OCI-LY3 (cell line): Measurements from ENCODE around the gene ADM.

Experiments used
- CTCF ChIP-seq: fragments of 200-600, 300-600 bp; sonication (generic); IDR thresholded peaks from 2 replicates; pipeline ENCODE4 v1.5.1; 2014; ENCODE audit warnings: antibody characterized with exemption, low read length, low read depth
- EZH2phosphoT487 ChIP-seq: fragments of 200-600 bp; shearing (Covaris generic); IDR thresholded peaks from 2 replicates; pipeline ENCODE4 v1.6.1; 2018; ENCODE audit warnings: antibody characterized with exemption, mixed run types, low read depth

GRCh38 chr11:10263929-10264328 lies 40.9 kb upstream of the ADM start:
- TF ChIP-seq CTCF (no peak), EZH2phosphoT487 (no peak)
